Measurements from ENCODE around the gene GPR68. TPM values are rescaled to one million over a fixed set of nuclear protein-coding genes. Genes with fewer than 3 reads are reported as not detected.

The GPR68 gene
- polyA plus RNA-seq, 2 of the 4 experiments (the other 2 are of a cell fraction), result 0.09 TPM

GRCh38 chr14:91214306-91214705, 30.2 kb downstream of the GPR68 start:
- Histone ChIP-seq H3K27ac (no peak overlapping the region), H3K4me2 (no peak overlapping the region), H3K9me3 (no peaks in the 10 kb centered on the region), H3K4me3 (no peak overlapping the region), H3K4me1 (no peaks in the 10 kb centered on the region)
- ATAC-seq (no peak), FAIRE-seq (no peak), DNase-seq (ENCODE audit: low read depth in 1 of 2, low spot score in 1 of 2) (no peak)
- TF ChIP-seq TP53 (CRISPR knock-in tag; IDR thresholded peaks at IDR 0.05) (no peak), HOXB5 (CRISPR knock-in tag; IDR thresholded peaks at IDR 0.05) (no peak), HES2 (IDR thresholded peaks at IDR 0.05) (no peak), HOXA7 (CRISPR knock-in tag; IDR thresholded peaks at IDR 0.05) (no peak), ATOH8 (CRISPR knock-in tag; IDR thresholded peaks at IDR 0.05; ENCODE audit: low read depth) (no peak), NFE2L2 (conservative IDR thresholded peaks at IDR 0.05; ENCODE audit: low read length) (no peak), MAX (IDR thresholded peaks at IDR 0.05) (no peak), RFX5 (IDR thresholded peaks at IDR 0.05) (no peak), MYC (IDR thresholded peaks at IDR 0.05; ENCODE audit: borderline replicate concordance, low read length) (no peak), SREBF2 (IDR thresholded peaks at IDR 0.05) (no peak), MAZ (IDR thresholded peaks at IDR 0.05; ENCODE audit: borderline replicate concordance, low read depth, low read length) (no peak), SMC3 (IDR thresholded peaks at IDR 0.05) (no peak), ZSCAN20 (CRISPR knock-in tag; IDR thresholded peaks at IDR 0.05) (no peak), CHD4 (IDR thresholded peaks at IDR 0.05; ENCODE audit: borderline replicate concordance) (no peak), BHLHE40 (IDR thresholded peaks at IDR 0.05; ENCODE audit: low read depth, low read length) (no peak)
- POLR2A ChIA-PET, result no interaction called here
- CTCF ChIA-PET, result interaction anchor here (1.4 kb wide), 1 partner anchor 14 kb away, joined by 4 read pairs; no protein-coding TSS in a partner anchor
- WGBS (ENCODE audit: missing lambda C conversion rate), result 86% methylated on average over 6 of the region's 6 CpGs

- Histone ChIP-seq H3K4me1 (no peaks in the 10 kb centered on the region), H3K4me2 (no peak overlapping the region), H3K9me3 (no peaks in the 10 kb centered on the region), H3K4me3 (no peak overlapping the region), H3K27ac (no peak overlapping the region)
- WGBS (ENCODE audit: missing lambda C conversion rate), result 92% methylated on average over 2 of the region's 2 CpGs
- FAIRE-seq (peak; percentile 23), ATAC-seq (no peak), DNase-seq (ENCODE audit: low read depth in 1 of 2, low spot score in 1 of 2) (no peak)
- ChIA-PET CTCF (no interaction called here), POLR2A (no interaction called here)
- TF ChIP-seq EP300 (IDR thresholded peaks at IDR 0.05) (no peak), HOXB5 (CRISPR knock-in tag; IDR thresholded peaks at IDR 0.05) (no peak), FOXS1 (CRISPR knock-in tag; IDR thresholded peaks at IDR 0.05) (no peak), USF2 (IDR thresholded peaks at IDR 0.05) (no peak), GATA3 (IDR thresholded peaks at IDR 0.05; ENCODE audit: borderline replicate concordance) (no peak), CHD2 (IDR thresholded peaks at IDR 0.05; ENCODE audit: low read length, partially characterized antibody) (no peak), HEYL (CRISPR knock-in tag; IDR thresholded peaks at IDR 0.05) (no peak), CEBPB (IDR thresholded peaks at IDR 0.05) (no peak), POLR2A (IDR thresholded peaks at IDR 0.05; ENCODE audit: low read length) (no peak), EHF (CRISPR knock-in tag; IDR thresholded peaks at IDR 0.05) (no peak), REST (IDR thresholded peaks at IDR 0.05) (no peak), BHLHE40 (IDR thresholded peaks at IDR 0.05; ENCODE audit: low read depth, low read length) (no peak), KDM1A (IDR thresholded peaks at IDR 0.05; ENCODE audit: low read depth) (no peak), BCL3 (IDR thresholded peaks at IDR 0.05) (no peak), HDAC2 (IDR thresholded peaks at IDR 0.05) (no peak), MYC (IDR thresholded peaks at IDR 0.05; ENCODE audit: borderline replicate concordance, low read length) (no peak), TFCP2L1 (CRISPR knock-in tag; IDR thresholded peaks at IDR 0.05) (no peak), CHD4 (IDR thresholded peaks at IDR 0.05; ENCODE audit: borderline replicate concordance) (no peak), TP53 (CRISPR knock-in tag; IDR thresholded peaks at IDR 0.05) (no peak)
Observed at GRCh38 chr14:91211017-91211416, 33.5 kb downstream of the GPR68 start.
